ENCODE data around the gene IPO8.
A peak's percentile ranks its signal among the peaks of the same experiment; 100 is the strongest.

IPO8 gene

GRCh38 chr12:30707613-30708342, 12.1 kb upstream of the IPO8 start:
- Histone ChIP-seq H3K4me1 (ENCODE audit: control insufficient read depth, insufficient read depth, low read length, poor library complexity, severe bottlenecking) (no peaks in the 10 kb centered on the region), H3K27ac (ENCODE audit: insufficient read depth, low read length, poor library complexity, severe bottlenecking) (no peak overlapping the region), H3K9me3 (ENCODE audit: control insufficient read depth, low read length) (no peaks in the 10 kb centered on the region), H3K4me3 (ENCODE audit: insufficient read depth, low read depth, low read length, poor library complexity, severe bottlenecking) (no peak overlapping the region), H3K27me3 (replicated peaks; ENCODE audit: control insufficient read depth, insufficient read depth, low read length, poor library complexity, severe bottlenecking) (no peaks in the 10 kb centered on the region), H3K36me3 (ENCODE audit: control insufficient read depth, insufficient read depth, low read length) (peaks cover 9% of the 10 kb centered on the region)
- DNase-seq, result no peak

- no peak for DNase-seq
- no peaks in the 10 kb centered on the region for H3K4me1 ChIP-seq (ENCODE audit: control insufficient read depth, insufficient read depth, low read length, poor library complexity, severe bottlenecking)
- no peaks in the 10 kb centered on the region for H3K27me3 ChIP-seq (replicated peaks; ENCODE audit: control insufficient read depth, insufficient read depth, low read length, poor library complexity, severe bottlenecking)
- peaks cover 9% of the 10 kb centered on the region for H3K36me3 ChIP-seq (ENCODE audit: control insufficient read depth, insufficient read depth, low read length)
- no peaks in the 10 kb centered on the region for H3K9me3 ChIP-seq (ENCODE audit: control insufficient read depth, low read length)
- no peak overlapping the region for H3K27ac ChIP-seq (ENCODE audit: insufficient read depth, low read length, poor library complexity, severe bottlenecking)
- no peak overlapping the region for H3K4me3 ChIP-seq (ENCODE audit: insufficient read depth, low read depth, low read length, poor library complexity, severe bottlenecking)
Measured at GRCh38 chr12:30706476-30706875, 10.8 kb upstream of the IPO8 start.

GRCh38 chr12:30701056-30701455, 5.4 kb upstream of the IPO8 start:
- H3K4me1 ChIP-seq (ENCODE audit: control insufficient read depth, insufficient read depth, low read length, poor library complexity, severe bottlenecking), result no peaks in the 10 kb centered on the region
- H3K27ac ChIP-seq (ENCODE audit: insufficient read depth, low read length, poor library complexity, severe bottlenecking), result no peak overlapping the region
- H3K36me3 ChIP-seq (ENCODE audit: control insufficient read depth, insufficient read depth, low read length), result no peaks in the 10 kb centered on the region
- H3K4me3 ChIP-seq (ENCODE audit: insufficient read depth, low read depth, low read length, poor library complexity, severe bottlenecking), result no peak overlapping the region
- no peaks in the 10 kb centered on the region for H3K9me3 ChIP-seq (ENCODE audit: control insufficient read depth, low read length)
- no peaks in the 10 kb centered on the region for H3K27me3 ChIP-seq (replicated peaks; ENCODE audit: control insufficient read depth, insufficient read depth, low read length, poor library complexity, severe bottlenecking)
- DNase-seq, result no peak

GRCh38 chr12:30700216-30700900, 4.7 kb upstream of the IPO8 start:
- DNase-seq, result no peak
- Histone ChIP-seq H3K4me1 (ENCODE audit: control insufficient read depth, insufficient read depth, low read length, poor library complexity, severe bottlenecking) (no peaks in the 10 kb centered on the region), H3K27me3 (replicated peaks; ENCODE audit: control insufficient read depth, insufficient read depth, low read length, poor library complexity, severe bottlenecking) (no peaks in the 10 kb centered on the region), H3K27ac (ENCODE audit: insufficient read depth, low read length, poor library complexity, severe bottlenecking) (no peak overlapping the region), H3K36me3 (ENCODE audit: control insufficient read depth, insufficient read depth, low read length) (no peaks in the 10 kb centered on the region), H3K4me3 (ENCODE audit: insufficient read depth, low read depth, low read length, poor library complexity, severe bottlenecking) (no peak overlapping the region), H3K9me3 (ENCODE audit: control insufficient read depth, low read length) (no peaks in the 10 kb centered on the region)

GRCh38 chr12:30698346-30698745, 2.7 kb upstream of the IPO8 start:
- no peak overlapping the region for H3K4me3 ChIP-seq (ENCODE audit: insufficient read depth, low read depth, low read length, poor library complexity, severe bottlenecking)
- no peaks in the 10 kb centered on the region for H3K27me3 ChIP-seq (replicated peaks; ENCODE audit: control insufficient read depth, insufficient read depth, low read length, poor library complexity, severe bottlenecking)
- no peaks in the 10 kb centered on the region for H3K9me3 ChIP-seq (ENCODE audit: control insufficient read depth, low read length)
- H3K27ac ChIP-seq (ENCODE audit: insufficient read depth, low read length, poor library complexity, severe bottlenecking), result no peak overlapping the region
- H3K36me3 ChIP-seq (ENCODE audit: control insufficient read depth, insufficient read depth, low read length), result no peaks in the 10 kb centered on the region
- DNase-seq, result no peak
- peaks cover 7% of the 10 kb centered on the region for H3K4me1 ChIP-seq (ENCODE audit: control insufficient read depth, insufficient read depth, low read length, poor library complexity, severe bottlenecking)

DNA sequence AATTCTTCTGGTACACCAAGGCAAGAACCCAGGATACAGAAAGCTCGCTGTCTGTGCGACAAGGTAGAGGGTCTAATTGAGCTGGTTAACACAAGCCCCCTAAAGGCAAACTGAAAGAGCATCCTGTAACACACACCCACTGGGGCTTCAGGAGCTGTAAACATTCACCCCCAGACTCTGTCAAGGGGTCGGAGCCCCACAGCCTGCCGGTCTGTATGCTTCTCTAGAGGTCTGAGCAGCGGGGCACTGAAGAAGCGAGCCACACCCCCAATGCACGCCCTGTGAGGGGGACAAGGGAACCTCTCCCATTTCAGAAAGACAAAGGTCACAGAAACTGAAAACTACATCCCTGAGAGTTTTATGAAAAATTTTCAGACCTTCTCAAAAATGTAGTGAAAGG, 1.3 kb upstream of the IPO8 start:
- DNase-seq, result no peak
- no peaks in the 10 kb centered on the region for H3K36me3 ChIP-seq (ENCODE audit: control insufficient read depth, insufficient read depth, low read length)
- peaks cover 9% of the 10 kb centered on the region for H3K4me1 ChIP-seq (ENCODE audit: control insufficient read depth, insufficient read depth, low read length, poor library complexity, severe bottlenecking)
- H3K4me3 ChIP-seq (ENCODE audit: insufficient read depth, low read depth, low read length, poor library complexity, severe bottlenecking), result no peak overlapping the region
- H3K9me3 ChIP-seq (ENCODE audit: control insufficient read depth, low read length), result no peaks in the 10 kb centered on the region
- H3K27me3 ChIP-seq (replicated peaks; ENCODE audit: control insufficient read depth, insufficient read depth, low read length, poor library complexity, severe bottlenecking), result no peaks in the 10 kb centered on the region
- H3K27ac ChIP-seq (ENCODE audit: insufficient read depth, low read length, poor library complexity, severe bottlenecking), result no peak overlapping the region

DNA sequence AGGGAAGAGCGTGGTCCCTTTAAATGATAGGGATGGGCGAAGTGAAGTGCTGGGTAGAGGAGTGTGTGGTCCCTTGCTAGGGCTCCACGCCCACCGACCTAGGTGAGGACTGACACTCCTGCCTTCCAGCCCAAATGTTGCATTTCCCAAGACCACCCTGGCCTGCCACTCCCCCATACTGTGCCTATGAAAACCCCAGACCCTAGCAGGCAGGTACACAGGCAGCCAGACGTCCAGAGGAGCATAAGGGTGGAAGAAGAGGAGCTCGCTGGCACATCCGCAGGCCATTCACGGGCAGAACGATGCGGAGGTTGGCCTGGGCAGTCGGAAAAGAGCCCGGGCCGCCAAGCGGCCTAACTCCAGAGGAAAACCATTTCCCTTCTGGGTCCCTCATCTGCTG, 817 bp upstream of the IPO8 start:
- no peaks in the 10 kb centered on the region for H3K9me3 ChIP-seq (ENCODE audit: control insufficient read depth, low read length)
- H3K36me3 ChIP-seq (ENCODE audit: control insufficient read depth, insufficient read depth, low read length), result no peaks in the 10 kb centered on the region
- peak overlapping the region; percentile 92 for H3K4me3 ChIP-seq (ENCODE audit: insufficient read depth, low read depth, low read length, poor library complexity, severe bottlenecking)
- DNase-seq, result no peak
- no peaks in the 10 kb centered on the region for H3K27me3 ChIP-seq (replicated peaks; ENCODE audit: control insufficient read depth, insufficient read depth, low read length, poor library complexity, severe bottlenecking)
- peaks cover 9% of the 10 kb centered on the region for H3K4me1 ChIP-seq (ENCODE audit: control insufficient read depth, insufficient read depth, low read length, poor library complexity, severe bottlenecking)
- no peak overlapping the region for H3K27ac ChIP-seq (ENCODE audit: insufficient read depth, low read length, poor library complexity, severe bottlenecking)

DNA sequence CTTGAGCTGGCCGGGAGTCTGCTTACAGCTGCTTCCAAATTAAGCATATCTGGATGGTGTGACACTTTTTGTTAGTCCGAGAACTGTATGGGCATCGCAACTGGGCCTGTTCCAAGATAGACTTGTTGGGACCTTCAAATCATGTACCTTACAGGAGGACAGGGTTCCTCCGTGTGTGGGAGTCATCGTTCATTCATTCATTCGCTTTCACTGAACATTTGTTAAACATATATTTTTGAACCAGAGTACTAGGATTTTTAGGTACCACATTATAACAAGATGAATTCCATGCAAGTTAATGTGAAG, 387 bp upstream of the IPO8 start:
- peaks cover 9% of the 10 kb centered on the region for H3K4me1 ChIP-seq (ENCODE audit: control insufficient read depth, insufficient read depth, low read length, poor library complexity, severe bottlenecking)
- H3K36me3 ChIP-seq (ENCODE audit: control insufficient read depth, insufficient read depth, low read length), result no peaks in the 10 kb centered on the region
- peak overlapping the region; percentile 92 for H3K4me3 ChIP-seq (ENCODE audit: insufficient read depth, low read depth, low read length, poor library complexity, severe bottlenecking)
- no peaks in the 10 kb centered on the region for H3K9me3 ChIP-seq (ENCODE audit: control insufficient read depth, low read length)
- H3K27me3 ChIP-seq (replicated peaks; ENCODE audit: control insufficient read depth, insufficient read depth, low read length, poor library complexity, severe bottlenecking), result no peaks in the 10 kb centered on the region
- H3K27ac ChIP-seq (ENCODE audit: insufficient read depth, low read length, poor library complexity, severe bottlenecking), result peak overlapping the region; percentile 71
- no peak for DNase-seq

GRCh38 chr12:30694412-30695198, 1.1 kb downstream of the IPO8 start:
- Histone ChIP-seq H3K4me3 (ENCODE audit: insufficient read depth, low read depth, low read length, poor library complexity, severe bottlenecking) (peak overlapping the region; percentile 92), H3K9me3 (ENCODE audit: control insufficient read depth, low read length) (no peaks in the 10 kb centered on the region), H3K4me1 (ENCODE audit: control insufficient read depth, insufficient read depth, low read length, poor library complexity, severe bottlenecking) (peaks cover 9% of the 10 kb centered on the region), H3K36me3 (ENCODE audit: control insufficient read depth, insufficient read depth, low read length) (no peaks in the 10 kb centered on the region), H3K27ac (ENCODE audit: insufficient read depth, low read length, poor library complexity, severe bottlenecking) (peak overlapping the region; percentile 71), H3K27me3 (replicated peaks; ENCODE audit: control insufficient read depth, insufficient read depth, low read length, poor library complexity, severe bottlenecking) (no peaks in the 10 kb centered on the region)
- peak in 1 of 3 donors; percentile 0 for DNase-seq

- no peak for DNase-seq
- Histone ChIP-seq H3K9me3 (ENCODE audit: control insufficient read depth, low read length) (no peaks in the 10 kb centered on the region), H3K4me1 (ENCODE audit: control insufficient read depth, insufficient read depth, low read length, poor library complexity, severe bottlenecking) (peaks cover 9% of the 10 kb centered on the region), H3K4me3 (ENCODE audit: insufficient read depth, low read depth, low read length, poor library complexity, severe bottlenecking) (no peak overlapping the region), H3K36me3 (ENCODE audit: control insufficient read depth, insufficient read depth, low read length) (peaks cover 2% of the 10 kb centered on the region), H3K27me3 (replicated peaks; ENCODE audit: control insufficient read depth, insufficient read depth, low read length, poor library complexity, severe bottlenecking) (no peaks in the 10 kb centered on the region), H3K27ac (ENCODE audit: insufficient read depth, low read length, poor library complexity, severe bottlenecking) (no peak overlapping the region)
Measured at GRCh38 chr12:30692470-30692869, 3.2 kb downstream of the IPO8 start.
